Neural crest cell (in vitro differentiated cells): ENCODE measurements around the gene NFKBIZ. TPM values are rescaled to one million over a fixed set of nuclear protein-coding genes. Genes with fewer than 3 reads are reported as not detected.
A peak's percentile ranks its signal among the peaks of the same experiment; 100 is the strongest.

ENCODE experiments used
- DNase-seq: peaks from one replicate; pipeline ENCODE4 v3.0.0; 2021; ENCODE audit warnings: low read depth, mixed read lengths, low spot score
- H3K27ac Mint-ChIP-seq: one replicate; pipeline ENCODE4 v1.8.0; 2021; ENCODE audit warnings: mild to moderate bottlenecking, mixed read lengths; ENCODE audit not compliant: unreplicated experiment
- H3K27me3 Mint-ChIP-seq: 2 replicates; pipeline ENCODE4 v1.8.0; 2021; ENCODE audit warnings: low read depth, mild to moderate bottlenecking, mixed read lengths
- H3K36me3 Mint-ChIP-seq: 2 replicates; pipeline ENCODE4 v1.8.0; 2021; ENCODE audit warnings: low read depth, mild to moderate bottlenecking, mixed read lengths
- H3K4me1 Mint-ChIP-seq: 2 replicates; pipeline ENCODE4 v1.8.0; 2021; ENCODE audit warnings: mixed read lengths
- H3K4me3 Mint-ChIP-seq: one replicate; pipeline ENCODE4 v1.8.0; 2021; ENCODE audit warnings: mild to moderate bottlenecking, mixed read lengths
- H3K9me3 Mint-ChIP-seq: 2 replicates; pipeline ENCODE4 v1.8.0; 2021; ENCODE audit warnings: mixed read lengths
- CTCF ChIP-seq: fragments of 200-600 bp; sonication (generic); conservative IDR thresholded peaks from 2 replicates; pipeline ENCODE4 v1.5.0; 2021; ENCODE audit warnings: antibody characterized with exemption, mild to moderate bottlenecking
- long read RNA-seq: library from polyadenylated mRNA; unstranded; transcript quantifications from one replicate; pipeline ENCODE4 v2.0.0, GENCODE V29; 2020
- total RNA-seq: library from RNA; stranded (reverse); gene quantifications from 2 replicates; pipeline ENCODE4 v1.2.1, GENCODE V29; 2021

NFKBIZ gene
- 6.2 and 9.9 TPM in 2 replicates for total RNA-seq
- long read RNA-seq, partial matches to known transcripts = 1 of 3 reads
- long read RNA-seq, other reads (novel, unspliced or antisense) = 1 of 3 reads

GRCh38 chr3:101848754-101849713 lies at the start of gene NFKBIZ:
TSS of gene NFKBIZ (plus strand) at chr3:101849514. CDS start at chr3:101849629, 115 bp downstream.
- Mint-ChIP-seq H3K9me3 (no peaks in the 10 kb centered on the region), H3K27me3 (peaks cover 4% of the 10 kb centered on the region), H3K4me1 (peaks cover 17% of the 10 kb centered on the region), H3K36me3 (peaks cover 11% of the 10 kb centered on the region), H3K27ac (peak within 1 kb of the TSS; percentile 83), H3K4me3 (peak within 1 kb of the TSS; percentile 97)
- peak; percentile 79 for DNase-seq
- TF ChIP-seq CTCF = no peak

GRCh38 chr3:101801174-101801573 lies 48.1 kb upstream of the NFKBIZ start:
- H3K4me1 Mint-ChIP-seq = no peaks in the 10 kb centered on the region
- no peak overlapping the region for H3K4me3 Mint-ChIP-seq
- no peak overlapping the region for H3K27ac Mint-ChIP-seq
- no peak for DNase-seq
- peaks cover 10% of the 10 kb centered on the region for H3K36me3 Mint-ChIP-seq
- no peaks in the 10 kb centered on the region for H3K27me3 Mint-ChIP-seq
- no peaks in the 10 kb centered on the region for H3K9me3 Mint-ChIP-seq
- no peak for TF ChIP-seq CTCF

- H3K36me3 Mint-ChIP-seq = peaks cover 8% of the 10 kb centered on the region
- H3K27me3 Mint-ChIP-seq = no peaks in the 10 kb centered on the region
- no peak for DNase-seq
- H3K4me1 Mint-ChIP-seq = no peaks in the 10 kb centered on the region
- no peak overlapping the region for H3K4me3 Mint-ChIP-seq
- H3K27ac Mint-ChIP-seq = no peak overlapping the region
- H3K9me3 Mint-ChIP-seq = no peaks in the 10 kb centered on the region
- no peak for TF ChIP-seq CTCF
These were observed 47.1 kb upstream of the NFKBIZ start for GRCh38 chr3:101802179-101802578.

GRCh38 chr3:101803173-101803782 lies 46.0 kb upstream of the NFKBIZ start:
- H3K4me1 Mint-ChIP-seq = no peaks in the 10 kb centered on the region
- H3K9me3 Mint-ChIP-seq = no peaks in the 10 kb centered on the region
- peaks cover 5% of the 10 kb centered on the region for H3K36me3 Mint-ChIP-seq
- DNase-seq = peak; percentile 34
- peak; percentile 89 for TF ChIP-seq CTCF
- H3K4me3 Mint-ChIP-seq = no peak overlapping the region
- H3K27me3 Mint-ChIP-seq = no peaks in the 10 kb centered on the region
- H3K27ac Mint-ChIP-seq = no peak overlapping the region

GRCh38 chr3:101803939-101804338 lies 45.4 kb upstream of the NFKBIZ start:
- Mint-ChIP-seq H3K4me3 (no peak overlapping the region), H3K4me1 (no peaks in the 10 kb centered on the region), H3K9me3 (no peaks in the 10 kb centered on the region), H3K27me3 (no peaks in the 10 kb centered on the region), H3K36me3 (peaks cover 4% of the 10 kb centered on the region), H3K27ac (no peak overlapping the region)
- DNase-seq = no peak
- no peak for TF ChIP-seq CTCF
